Right atrium auricular region (tissue), 2 donors: Measurements from ENCODE around the gene MOV10L1. TPM values are rescaled to one million over a fixed set of nuclear protein-coding genes. Genes with fewer than 3 reads are reported as not detected.

ENCODE experiments used
- DNase-seq: peaks from one replicate; pipeline ENCODE4 v3.0.0-alpha.2; 2019; ENCODE audit warnings: low spot score
- H3K27ac ChIP-seq, 2 donors: fragments of 200-600 bp; sonication (generic); 1 replicate in 1 of 2; 2 replicates in 1 of 2; pipeline ENCODE4 v1.5.1; 2016 to 2019
- H3K27me3 ChIP-seq, 2 donors: fragments of 200-600 bp; sonication (generic); one replicate each; pipeline versions ENCODE4 v1.5.1 to v1.6.0; 2017 to 2019
- H3K36me3 ChIP-seq: fragments of 200-600 bp; sonication (generic); one replicate; pipeline ENCODE4 v1.5.1; 2016
- H3K4me1 ChIP-seq, 2 donors: fragments of 200-600 bp; sonication (generic); one replicate each; pipeline versions ENCODE4 v1.5.1 to v1.6.0; 2017 to 2019
- H3K4me3 ChIP-seq, 2 donors: fragments of 200-600 bp; sonication (generic); 1 replicate in 1 of 2; 2 replicates in 1 of 2; pipeline ENCODE4 v1.5.1; 2017 to 2019; ENCODE audit warnings: mild to moderate bottlenecking in 1 of 2, moderate library complexity in 1 of 2
- H3K9me3 ChIP-seq, 2 donors: fragments of 200-600 bp; sonication (generic); one replicate each; pipeline ENCODE4 v1.5.1; 2019
- CTCF ChIP-seq, 2 donors: fragments of 200-600 bp; sonication (generic); IDR thresholded peaks; one replicate each; pipeline ENCODE4 v1.5.1; 2019; ENCODE audit warnings: antibody characterized with exemption in 2 of 2
- total RNA-seq, 2 donors: library from RNA; depleted of rRNA; stranded (reverse); fragments of >200 nt; gene quantifications; one replicate each; pipeline ENCODE4 v1.1.0, GENCODE V29; 2016

The MOV10L1 gene
- total RNA-seq, 2 donors from 2014 or later, result 0.43 to 1.1 TPM

DNA sequence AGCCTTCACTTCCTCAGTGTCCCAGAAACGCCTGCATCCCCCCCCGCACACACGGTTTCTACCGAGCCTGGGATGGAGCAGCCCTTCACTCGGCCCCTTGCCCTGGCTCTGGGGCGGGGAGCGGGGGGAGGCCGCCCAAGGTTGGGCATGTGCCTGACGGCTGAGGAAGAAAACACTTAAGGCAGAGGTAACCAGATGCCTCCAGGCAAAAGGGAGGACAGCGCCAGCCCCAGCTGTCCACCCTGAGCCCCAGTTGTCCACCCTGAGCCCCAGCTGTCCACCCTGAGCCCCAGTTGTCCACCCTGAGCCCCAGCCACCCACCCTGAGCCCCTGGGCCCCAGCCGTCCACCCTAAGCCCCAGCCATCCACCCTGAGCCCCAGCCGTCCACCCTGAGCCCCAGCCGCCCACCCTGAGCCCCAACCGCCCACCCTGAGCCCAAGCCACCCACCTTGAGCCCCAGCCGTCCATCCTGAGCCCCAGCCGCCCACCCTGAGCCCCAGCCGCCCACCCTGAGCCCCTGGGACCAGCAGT is 27.9 kb upstream of the MOV10L1 start:
- DNase-seq, result no peak
- no peak overlapping the region for H3K4me3 ChIP-seq
- H3K4me1 ChIP-seq, result peaks cover 0 to 15% of the 10 kb centered on the region in 2 donors
- no peaks in the 10 kb centered on the region for H3K9me3 ChIP-seq
- H3K27me3 ChIP-seq, result peaks cover 10 to 13% of the 10 kb centered on the region in 2 donors
- no peaks in the 10 kb centered on the region for H3K36me3 ChIP-seq
- H3K27ac ChIP-seq, result no peak overlapping the region
- no peak for TF ChIP-seq CTCF (IDR thresholded peaks at IDR 0.05)

DNA sequence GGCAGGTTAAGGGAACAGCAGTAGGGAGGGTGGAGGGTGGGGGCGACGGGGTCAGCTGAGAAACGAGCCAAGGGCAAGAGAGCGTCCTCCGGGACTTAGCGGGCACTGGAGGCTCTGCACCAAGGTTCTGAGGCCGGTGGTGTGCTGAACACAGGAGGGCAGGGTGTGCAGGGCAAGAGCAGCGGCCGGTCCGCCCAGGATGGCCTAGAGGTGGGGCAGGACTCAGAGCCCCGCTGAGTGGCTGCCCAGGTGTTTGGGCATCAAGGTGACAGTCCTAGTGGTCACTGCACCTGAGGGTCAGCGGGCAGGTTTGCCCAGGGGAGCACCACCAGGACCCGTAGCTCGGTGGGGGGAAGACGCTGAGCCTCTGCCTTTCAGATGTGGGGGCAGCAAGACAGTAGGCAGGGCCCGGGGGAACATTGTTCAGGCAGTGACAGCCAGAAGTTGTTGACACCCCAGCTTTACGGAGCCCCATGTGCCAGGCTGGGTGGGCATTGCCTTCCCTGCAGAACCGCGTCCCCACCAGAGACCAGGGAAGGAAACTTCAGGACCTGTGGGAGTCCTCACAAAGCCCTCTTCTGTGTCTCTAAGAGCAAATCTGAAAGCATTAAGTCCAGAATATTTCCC is 27.2 kb upstream of the MOV10L1 start:
- H3K27ac ChIP-seq, result no peak overlapping the region
- TF ChIP-seq CTCF (IDR thresholded peaks at IDR 0.05), result no peak
- no peak for DNase-seq
- H3K27me3 ChIP-seq, result peaks cover 10 to 13% of the 10 kb centered on the region in 2 donors
- H3K4me3 ChIP-seq, result no peak overlapping the region
- no peaks in the 10 kb centered on the region for H3K9me3 ChIP-seq
- no peaks in the 10 kb centered on the region for H3K36me3 ChIP-seq
- H3K4me1 ChIP-seq, result peaks cover 0 to 15% of the 10 kb centered on the region in 2 donors

- Histone ChIP-seq H3K4me1 (peaks cover 0 to 10% of the 10 kb centered on the region in 2 donors), H3K27ac (no peak overlapping the region), H3K27me3 (peaks cover 6 to 8% of the 10 kb centered on the region in 2 donors), H3K9me3 (no peaks in the 10 kb centered on the region), H3K36me3 (no peaks in the 10 kb centered on the region), H3K4me3 (no peak overlapping the region)
- TF ChIP-seq CTCF (IDR thresholded peaks at IDR 0.05), result no peak
- DNase-seq, result no peak
These were observed 26.0 kb upstream of the MOV10L1 start for GRCh38 chr22:50063589-50064393.

- Histone ChIP-seq H3K27me3 (peaks cover 0 to 5% of the 10 kb centered on the region in 2 donors), H3K9me3 (no peaks in the 10 kb centered on the region)
- no peak for TF ChIP-seq CTCF (IDR thresholded peaks at IDR 0.05)
These were observed 25.4 kb upstream of the MOV10L1 start for GRCh38 chr22:50064453-50064852.

GRCh38 chr22:50067244-50067643 is 22.6 kb upstream of the MOV10L1 start:
- TF ChIP-seq CTCF (IDR thresholded peaks at IDR 0.05), result no peak
- no peaks in the 10 kb centered on the region for H3K4me1 ChIP-seq
- H3K4me3 ChIP-seq, result no peak overlapping the region
- H3K9me3 ChIP-seq, result no peaks in the 10 kb centered on the region
- no peak overlapping the region for H3K27ac ChIP-seq
- no peaks in the 10 kb centered on the region for H3K27me3 ChIP-seq
- DNase-seq, result no peak
- no peaks in the 10 kb centered on the region for H3K36me3 ChIP-seq

More at GRCh38 chr22:50064453-50064852, 25.4 kb upstream of the MOV10L1 start:
- DNase-seq, result no peak
- Histone ChIP-seq H3K36me3 (no peaks in the 10 kb centered on the region), H3K4me1 (peaks cover 0 to 3% of the 10 kb centered on the region in 2 donors), H3K4me3 (no peak overlapping the region), H3K27ac (no peak overlapping the region)
